GM04503 (cell line): ENCODE results near the gene P2RX7.
A peak's percentile ranks its signal among the peaks of the same experiment; 100 is the strongest.

ENCODE experiments used
- DNase-seq: peaks from one replicate; pipeline ENCODE4 v3.0.0-alpha.2; 2012; ENCODE audit warnings: low read depth

P2RX7 gene

GRCh38 chr12:121132601-121133481 lies at the start of gene P2RX7:
Gene P2RX7 (plus strand): TSS chr12:121132876. CDS start chr12:121132971, 95 bp downstream.
- DNase-seq, result peak; percentile 19

GRCh38 chr12:121084229-121084628 lies 48.4 kb upstream of the P2RX7 start:
- DNase-seq, result no peak

DNA sequence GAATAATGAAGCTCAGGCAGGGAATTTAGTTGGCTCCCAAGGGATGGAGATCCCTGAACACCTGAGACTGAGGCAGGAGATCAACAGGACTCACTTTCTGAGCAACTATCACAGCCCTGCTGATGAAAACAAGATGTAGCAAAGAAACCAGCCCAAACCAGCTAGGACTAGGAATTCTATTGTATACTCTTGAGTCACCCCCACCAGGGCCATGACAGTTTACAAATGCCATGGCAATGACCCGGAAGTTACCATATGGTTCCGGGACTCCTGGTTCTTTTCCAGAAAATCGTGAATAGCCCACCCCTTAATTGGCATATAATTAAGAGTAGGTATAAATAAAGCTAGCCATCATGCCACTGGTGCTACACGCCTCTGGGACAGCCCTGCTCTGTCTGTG lies 47.6 kb upstream of the P2RX7 start:
- DNase-seq, result no peak

DNA sequence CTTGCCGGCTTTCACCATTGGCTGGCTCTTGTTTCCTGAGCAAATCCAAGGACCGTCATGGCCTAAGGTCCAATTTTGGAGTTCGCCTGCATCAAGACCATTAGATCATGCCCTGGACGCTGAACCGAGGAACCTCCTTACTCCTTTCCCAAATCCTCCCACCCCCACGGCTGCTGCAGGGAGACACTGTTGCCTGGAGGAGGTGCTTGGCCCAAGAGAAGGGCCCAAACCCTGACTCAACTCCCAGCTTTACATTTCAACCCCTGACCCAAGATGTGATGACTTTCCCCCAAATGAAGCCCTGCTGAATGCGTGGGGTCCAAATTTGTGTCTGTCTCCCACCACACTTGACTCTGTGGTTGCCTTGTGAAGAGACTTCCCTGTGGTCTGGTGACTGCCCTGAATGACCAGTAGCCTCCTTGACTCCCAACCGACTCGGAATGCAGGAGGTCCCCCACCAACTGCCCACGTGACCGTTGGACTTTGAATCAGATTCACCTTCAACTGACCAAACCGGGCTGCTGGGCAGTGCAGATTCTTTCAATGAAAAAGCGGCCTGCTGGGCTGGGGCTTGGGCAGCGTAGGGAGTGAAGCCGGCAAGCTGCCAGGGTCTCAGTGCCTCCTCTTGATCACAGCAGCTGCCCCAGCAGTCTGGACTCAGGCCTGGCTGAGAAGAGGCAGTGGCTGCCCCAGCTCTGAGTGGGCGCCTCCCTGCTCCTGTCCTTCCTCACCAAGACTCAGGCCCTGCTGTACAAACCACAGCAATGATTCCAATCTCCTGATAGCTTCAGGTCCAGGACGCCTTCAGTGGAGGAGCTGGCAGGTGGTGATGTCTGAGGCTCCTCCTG lies 46.9 kb upstream of the P2RX7 start:
- DNase-seq, result no peak

- DNase-seq, result no peak
These were observed 45.8 kb upstream of the P2RX7 start for GRCh38 chr12:121086781-121087295.

GRCh38 chr12:121087467-121088194 lies 45.0 kb upstream of the P2RX7 start:
- DNase-seq, result no peak

GRCh38 chr12:121088195-121088585 lies 44.5 kb upstream of the P2RX7 start:
- DNase-seq, result no peak

- DNase-seq, result no peak
These were observed 43.5 kb upstream of the P2RX7 start for GRCh38 chr12:121089031-121089812.

- no peak for DNase-seq
These were observed 42.8 kb upstream of the P2RX7 start for GRCh38 chr12:121089813-121090430.

GRCh38 chr12:121090586-121091514 lies 41.8 kb upstream of the P2RX7 start:
- no peak for DNase-seq

GRCh38 chr12:121092034-121092433 lies 40.6 kb upstream of the P2RX7 start:
- no peak for DNase-seq

- DNase-seq, result no peak
These were observed 39.2 kb upstream of the P2RX7 start for GRCh38 chr12:121093487-121093891.

- no peak for DNase-seq
These were observed 37.0 kb upstream of the P2RX7 start for GRCh38 chr12:121095544-121096198.

- DNase-seq, result no peak
These were observed 36.4 kb upstream of the P2RX7 start for GRCh38 chr12:121096199-121096798.

- DNase-seq, result no peak
These were observed 32.9 kb upstream of the P2RX7 start for GRCh38 chr12:121099779-121100178.

GRCh38 chr12:121102307-121102706 lies 30.4 kb upstream of the P2RX7 start:
- DNase-seq, result no peak

DNA sequence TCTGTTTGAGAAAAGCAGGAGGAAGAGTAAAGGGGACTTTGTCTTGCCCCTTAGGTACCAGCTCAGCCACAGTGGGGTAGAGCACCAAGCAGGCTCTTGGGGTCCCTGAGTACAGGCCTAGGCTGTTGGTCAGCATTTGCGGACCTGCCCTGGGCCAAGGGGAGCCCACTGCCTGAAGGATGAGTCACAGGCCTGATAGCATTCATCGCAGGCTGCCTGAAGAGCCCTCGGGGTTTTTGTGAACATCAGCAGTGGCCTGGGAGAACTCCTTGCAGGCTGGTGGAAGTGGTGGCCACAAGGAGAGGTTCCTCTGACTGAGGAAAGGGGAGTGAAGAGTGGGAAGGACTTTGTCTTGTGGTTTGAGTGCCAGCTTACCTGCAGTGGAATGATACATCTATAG lies 25.0 kb upstream of the P2RX7 start:
- DNase-seq, result no peak

DNA sequence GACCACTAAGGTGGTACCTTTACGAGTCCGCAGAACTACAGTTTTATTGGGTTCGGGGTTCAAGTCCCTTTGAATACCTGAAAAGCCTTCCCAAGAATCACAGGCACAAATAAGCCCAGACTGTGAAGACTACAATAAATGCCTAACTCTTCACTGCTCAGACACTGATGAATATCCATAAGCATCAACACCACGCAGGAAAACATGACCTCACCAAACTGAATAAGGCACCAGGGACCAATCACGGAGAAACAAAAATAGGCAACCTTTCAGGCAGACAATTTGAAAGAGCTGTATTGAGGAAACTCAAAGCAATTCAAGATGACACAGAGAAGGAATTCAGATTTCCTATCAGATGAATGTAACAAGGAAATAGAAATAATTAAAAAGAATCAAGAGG lies 24.2 kb upstream of the P2RX7 start:
- DNase-seq, result no peak
